Prostate gland (tissue), 2 donors: ENCODE data around the gene CD2AP. TPM values are rescaled to one million over a fixed set of nuclear protein-coding genes. Genes with fewer than 3 reads are reported as not detected.

Experiments
- DNase-seq: peaks from one replicate; pipeline ENCODE4 v3.0.0-alpha.2; 2019; ENCODE audit warnings: low spot score
- H3K27ac ChIP-seq, 2 donors: fragments of 200-600 bp; sonication (generic); 2 replicates each; pipeline ENCODE4 v1.5.1; 2017 to 2019
- H3K27me3 ChIP-seq: fragments of 200-600 bp; sonication (generic); replicated peaks from 2 replicates; pipeline ENCODE4 v1.5.1; 2019; ENCODE audit not compliant: insufficient read depth
- H3K36me3 ChIP-seq, 2 donors: fragments of 200-600 bp; sonication (generic); 1 replicate in 1 of 2; 2 replicates in 1 of 2; pipeline versions ENCODE4 v1.5.1 to v1.8.1; 2017 to 2019
- H3K4me1 ChIP-seq: fragments of 200-600 bp; sonication (generic); replicated peaks from 2 replicates; pipeline ENCODE4 v1.5.1; 2019
- H3K4me3 ChIP-seq, 2 donors: fragments of 200-600 bp; sonication (generic); 2 replicates each; pipeline ENCODE4 v1.5.1; 2017 to 2019
- H3K9me3 ChIP-seq: fragments of 200-600 bp; sonication (generic); 2 replicates; pipeline ENCODE4 v1.5.1; 2017
- POLR2A ChIP-seq: fragments of 450-650 bp; IDR thresholded peaks from one replicate; pipeline ENCODE4 v1.6.1; 2016; ENCODE audit warnings: antibody characterized with exemption, mild to moderate bottlenecking
- POLR2AphosphoS5 ChIP-seq: sonication (generic); formaldehyde crosslinking; IDR thresholded peaks from one replicate; pipeline ENCODE4 v1.6.1; 2017; ENCODE audit warnings: antibody characterized with exemption
- WGBS: methylation state at CpG from one replicate; pipeline ENCODE4 v1.1.5; 2018; 5-methylcytosine and 5-hydroxymethylcytosine counted together
- intact Hi-C: fragments of 100-400 bp; cut with DNase I; formaldehyde crosslinking; loops from one replicate; pipeline ENCODE4 v1.14.2; 2022
- total RNA-seq, 2 donors: library from RNA; depleted of rRNA; stranded (reverse); fragments of >200 nt; gene quantifications; one replicate each; pipeline ENCODE4 v1.1.0, GENCODE V29; 2016
- TF ChIP-seq, protein P1 (sequence below), 4 experiments: fragments of 200-600 bp in 2 of 4; fragments of 450-650 bp in 2 of 4; sonication (generic) in 2 of 4; IDR thresholded peaks; 1 replicate in 3 of 4; 2 replicates in 1 of 4; pipeline ENCODE4 v1.5.1; 2016 to 2019; ENCODE audit warnings: antibody characterized with exemption in 4 of 4, mild to moderate bottlenecking in 2 of 4, moderate library complexity in 2 of 4

CD2AP gene
- total RNA-seq, 2 donors from 2014 or later: 30.3 to 33.6 TPM

DNA sequence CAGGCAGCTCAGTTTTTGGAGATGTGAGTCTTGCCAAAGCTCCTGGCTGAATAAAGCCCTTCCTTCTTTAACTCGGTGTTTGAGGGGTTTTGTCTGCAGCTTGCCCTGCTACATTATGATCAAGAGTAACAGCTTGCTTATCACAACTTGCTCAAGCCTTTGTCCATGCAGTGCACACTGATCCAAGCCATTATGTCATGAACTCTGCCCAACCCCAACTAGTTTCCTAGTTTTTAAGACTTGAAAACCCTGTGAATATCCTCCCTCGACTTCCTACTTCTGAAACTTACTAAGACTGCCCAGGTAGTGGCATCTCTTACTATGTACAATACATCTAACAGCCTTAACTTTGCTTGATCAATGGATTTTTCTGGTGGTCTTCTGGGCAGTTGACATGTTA is 170.4 kb downstream of the CD2AP start:
- Histone ChIP-seq H3K4me1 (no peaks in the 10 kb centered on the region), H3K9me3 (no peaks in the 10 kb centered on the region), H3K4me3 (no peak overlapping the region), H3K27ac (no peak overlapping the region), H3K36me3 (no peaks in the 10 kb centered on the region), H3K27me3 (no peaks in the 10 kb centered on the region)
- 92% methylated on average over 2 of the region's 2 CpGs for WGBS
- TF ChIP-seq POLR2AphosphoS5 (no peak), POLR2A (no peak)
- TF ChIP-seq, protein P1, sequence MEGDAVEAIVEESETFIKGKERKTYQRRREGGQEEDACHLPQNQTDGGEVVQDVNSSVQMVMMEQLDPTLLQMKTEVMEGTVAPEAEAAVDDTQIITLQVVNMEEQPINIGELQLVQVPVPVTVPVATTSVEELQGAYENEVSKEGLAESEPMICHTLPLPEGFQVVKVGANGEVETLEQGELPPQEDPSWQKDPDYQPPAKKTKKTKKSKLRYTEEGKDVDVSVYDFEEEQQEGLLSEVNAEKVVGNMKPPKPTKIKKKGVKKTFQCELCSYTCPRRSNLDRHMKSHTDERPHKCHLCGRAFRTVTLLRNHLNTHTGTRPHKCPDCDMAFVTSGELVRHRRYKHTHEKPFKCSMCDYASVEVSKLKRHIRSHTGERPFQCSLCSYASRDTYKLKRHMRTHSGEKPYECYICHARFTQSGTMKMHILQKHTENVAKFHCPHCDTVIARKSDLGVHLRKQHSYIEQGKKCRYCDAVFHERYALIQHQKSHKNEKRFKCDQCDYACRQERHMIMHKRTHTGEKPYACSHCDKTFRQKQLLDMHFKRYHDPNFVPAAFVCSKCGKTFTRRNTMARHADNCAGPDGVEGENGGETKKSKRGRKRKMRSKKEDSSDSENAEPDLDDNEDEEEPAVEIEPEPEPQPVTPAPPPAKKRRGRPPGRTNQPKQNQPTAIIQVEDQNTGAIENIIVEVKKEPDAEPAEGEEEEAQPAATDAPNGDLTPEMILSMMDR (IDR thresholded peaks at IDR 0.05): no peak
- no peak for DNase-seq
- intact Hi-C loops: no loop called here

DNA sequence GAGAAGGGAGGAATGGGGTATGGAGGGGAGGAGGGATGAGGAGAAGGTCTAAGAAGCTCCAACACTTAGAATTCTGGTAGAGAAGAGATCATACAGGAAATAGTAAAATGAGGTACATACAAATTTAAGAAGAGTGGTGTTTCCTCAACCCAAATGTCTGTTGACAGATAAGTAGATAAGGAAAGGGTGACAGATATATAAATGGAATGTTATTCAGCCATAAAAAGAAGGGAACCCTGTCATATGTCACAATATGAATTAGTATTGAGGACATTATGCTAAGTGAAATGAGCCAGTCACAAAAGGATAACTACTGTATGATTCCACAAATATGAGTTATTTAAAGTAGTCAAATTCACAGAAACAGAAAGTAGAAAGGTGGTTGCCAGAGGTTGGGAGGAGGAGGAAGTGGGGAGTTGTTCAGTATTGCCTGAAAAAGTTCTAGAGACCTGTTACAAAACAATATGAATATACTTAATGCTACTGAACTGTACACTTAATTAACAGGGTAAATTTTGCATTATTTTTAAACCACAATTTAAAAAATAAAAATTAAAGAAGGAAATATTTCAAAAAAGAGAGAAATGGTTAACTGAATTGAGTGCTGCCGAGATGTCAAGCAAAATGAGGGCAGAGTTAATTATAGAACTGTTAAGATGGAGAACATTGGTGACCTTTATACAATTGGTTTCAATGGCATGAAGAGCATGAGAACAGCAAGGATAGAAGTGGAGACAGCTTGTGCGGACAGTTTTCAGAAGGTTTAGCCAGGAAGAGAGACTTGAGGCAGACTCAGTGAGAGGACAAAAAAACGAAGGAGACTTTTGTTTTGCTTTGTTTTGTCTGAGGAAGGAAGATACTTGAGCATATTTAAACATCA is 173.2 kb downstream of the CD2AP start:
- H3K27me3 ChIP-seq: no peaks in the 10 kb centered on the region
- DNase-seq: no peak
- no peak overlapping the region for H3K27ac ChIP-seq
- no peaks in the 10 kb centered on the region for H3K4me1 ChIP-seq
- H3K36me3 ChIP-seq: no peaks in the 10 kb centered on the region
- intact Hi-C loops: no loop called here
- TF ChIP-seq, protein P1 (IDR thresholded peaks at IDR 0.05): no peak
- TF ChIP-seq POLR2A: no peak
- TF ChIP-seq POLR2AphosphoS5: no peak
- no peaks in the 10 kb centered on the region for H3K9me3 ChIP-seq
- 65% methylated on average over 3 of the region's 3 CpGs for WGBS
- H3K4me3 ChIP-seq: no peak overlapping the region

DNA sequence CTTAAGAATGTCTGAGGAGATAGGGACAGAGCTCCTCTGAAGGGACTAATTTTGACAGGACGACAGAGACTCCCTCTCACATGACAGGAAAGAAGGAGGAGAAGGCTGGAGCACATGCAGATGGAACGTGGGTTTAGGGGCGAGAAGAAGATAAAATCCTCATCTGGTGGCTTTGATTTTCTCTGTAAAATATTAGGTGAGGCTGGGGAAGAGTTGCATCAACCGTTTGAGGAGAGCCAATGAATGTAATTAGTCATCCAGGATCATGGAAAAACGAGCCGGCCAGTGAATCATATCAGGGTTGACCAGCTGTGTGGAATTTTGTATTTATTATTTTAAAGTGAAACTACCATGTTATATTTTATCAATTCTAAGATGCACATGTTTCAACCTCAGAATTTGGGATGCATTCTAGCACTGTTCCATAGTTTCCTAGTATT is 173.9 kb downstream of the CD2AP start:
- no peak for DNase-seq

DNA sequence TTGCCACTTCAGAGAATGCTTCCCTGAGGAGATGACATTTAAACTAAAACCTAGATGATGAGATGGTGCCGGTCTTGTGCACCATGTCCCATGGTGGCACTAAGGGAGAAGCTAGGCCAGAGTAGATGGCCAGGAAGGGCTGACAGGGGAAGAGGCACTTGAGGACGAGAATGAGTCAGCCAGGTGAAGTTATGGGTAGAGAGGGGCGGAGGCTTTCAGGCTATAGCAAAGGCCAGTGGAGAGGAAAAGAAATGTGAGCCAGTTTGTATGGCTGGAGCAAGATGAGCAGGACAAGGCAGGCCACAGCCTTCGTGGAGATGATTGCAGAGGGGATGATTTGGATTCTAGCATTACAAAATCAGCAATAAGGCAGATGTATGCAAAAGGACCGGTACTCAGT is 176.1 kb downstream of the CD2AP start:
- H3K36me3 ChIP-seq: no peaks in the 10 kb centered on the region
- intact Hi-C loops: no loop called here
- no peak for DNase-seq
- 93% methylated on average over 5 of the region's 5 CpGs for WGBS
- H3K4me1 ChIP-seq: no peaks in the 10 kb centered on the region
- TF ChIP-seq POLR2A (no peak), POLR2AphosphoS5 (no peak)
- TF ChIP-seq, protein P1 (IDR thresholded peaks at IDR 0.05): no peak
- H3K27ac ChIP-seq: no peak overlapping the region
- H3K4me3 ChIP-seq: no peak overlapping the region
- no peaks in the 10 kb centered on the region for H3K27me3 ChIP-seq
- no peaks in the 10 kb centered on the region for H3K9me3 ChIP-seq

More for the DNA sequence above, 173.9 kb downstream of the CD2AP start:
- H3K36me3 ChIP-seq: no peaks in the 10 kb centered on the region
- H3K27ac ChIP-seq: no peak overlapping the region
- no peak overlapping the region for H3K4me3 ChIP-seq
- H3K27me3 ChIP-seq: no peaks in the 10 kb centered on the region
- 50% methylated on average over 6 of the region's 6 CpGs for WGBS
- no peaks in the 10 kb centered on the region for H3K9me3 ChIP-seq
- no peak for TF ChIP-seq POLR2AphosphoS5
- TF ChIP-seq, protein P1 (IDR thresholded peaks at IDR 0.05): no peak
- TF ChIP-seq POLR2A: no peak
- no peaks in the 10 kb centered on the region for H3K4me1 ChIP-seq
- intact Hi-C loops: no loop called here

DNA sequence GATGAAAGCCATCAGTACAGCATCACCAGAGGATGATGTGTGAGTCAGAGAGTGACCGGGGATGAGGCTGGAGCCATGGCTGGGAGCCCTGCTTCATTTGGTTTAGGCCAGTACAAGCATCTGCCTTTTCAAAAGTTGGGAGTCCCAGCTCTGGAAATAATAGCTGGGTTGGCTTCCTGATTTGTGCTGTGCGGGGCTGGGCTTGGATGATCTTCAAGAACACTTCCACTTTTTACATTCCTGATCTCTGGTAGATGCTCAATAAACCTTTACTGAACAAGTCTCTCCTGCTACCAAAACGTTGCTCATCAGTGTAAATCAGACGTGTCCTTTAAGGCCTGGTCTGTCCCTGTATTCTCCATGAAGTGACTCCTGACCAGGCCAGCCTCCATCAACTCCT is 176.7 kb downstream of the CD2AP start:
- Histone ChIP-seq H3K9me3 (no peaks in the 10 kb centered on the region), H3K36me3 (no peaks in the 10 kb centered on the region), H3K27me3 (no peaks in the 10 kb centered on the region), H3K4me1 (no peaks in the 10 kb centered on the region), H3K4me3 (no peak overlapping the region), H3K27ac (no peak overlapping the region)
- DNase-seq: no peak
- intact Hi-C loops: no loop called here
- 91% methylated on average over 4 of the region's 4 CpGs for WGBS
- TF ChIP-seq POLR2A (no peak), POLR2AphosphoS5 (no peak)
- TF ChIP-seq, protein P1 (IDR thresholded peaks at IDR 0.05): no peak
